ENCODE results near the gene SLC26A2. TPM values are rescaled to one million over a fixed set of nuclear protein-coding genes. Genes with fewer than 3 reads are reported as not detected.

Gene SLC26A2
- polyA plus RNA-seq, 1 donor: 88.7 TPM

- DNase-seq: no peak
- Histone ChIP-seq H3K36me3 (ENCODE audit: control insufficient read depth, insufficient read depth, low read length) (no peaks in the 10 kb centered on the region), H3K27me3 (ENCODE audit: control insufficient read depth, insufficient read depth, low read length) (no peaks in the 10 kb centered on the region), H3K27ac (ENCODE audit: low read length) (peak overlapping the region; percentile 90), H3K4me1 (ENCODE audit: control insufficient read depth, insufficient read depth, low read length) (peaks cover 42% of the 10 kb centered on the region), H3K4me3 (ENCODE audit: low read length) (peak overlapping the region; percentile 97), H3K9me3 (ENCODE audit: control insufficient read depth, low read depth, low read length) (no peaks in the 10 kb centered on the region)
- no CpG with 5 or more reads among the region's 23 CpGs for WGBS (ENCODE audit: insufficient coverage, low lambda C conversion rate)
Observed at GRCh38 chr5:149961186-149961685, 678 bp downstream of the SLC26A2 start.

DNA sequence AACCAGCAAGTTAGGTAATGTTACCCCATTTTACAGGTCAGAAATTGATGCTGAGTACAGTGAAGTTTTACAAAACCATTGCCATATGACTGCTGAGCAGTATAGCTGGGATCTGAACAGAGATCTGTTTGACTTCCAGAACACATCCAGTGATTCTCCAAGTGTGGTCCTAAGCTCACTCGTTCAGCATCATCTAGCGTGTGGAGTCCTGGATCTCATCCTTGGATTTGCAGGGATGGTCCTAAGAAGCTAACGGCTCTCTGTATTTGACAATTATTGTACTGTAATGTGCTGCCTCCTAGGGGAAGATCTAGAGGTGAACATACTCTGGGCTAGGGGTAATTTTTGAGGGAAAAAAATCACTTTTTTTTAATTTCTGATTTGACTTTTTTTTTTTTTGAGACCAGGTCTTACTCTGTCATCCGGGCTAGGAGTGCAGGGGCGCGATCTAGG, 1.4 kb downstream of the SLC26A2 start:
- H3K4me3 ChIP-seq (ENCODE audit: low read length): peak overlapping the region; percentile 97
- no peaks in the 10 kb centered on the region for H3K9me3 ChIP-seq (ENCODE audit: control insufficient read depth, low read depth, low read length)
- WGBS (ENCODE audit: insufficient coverage, low lambda C conversion rate): no CpG with 5 or more reads among the region's 6 CpGs
- H3K27ac ChIP-seq (ENCODE audit: low read length): peak overlapping the region; percentile 90
- no peaks in the 10 kb centered on the region for H3K27me3 ChIP-seq (ENCODE audit: control insufficient read depth, insufficient read depth, low read length)
- H3K36me3 ChIP-seq (ENCODE audit: control insufficient read depth, insufficient read depth, low read length): no peaks in the 10 kb centered on the region
- DNase-seq: peak in 1 of 2 donors; percentile 52
- H3K4me1 ChIP-seq (ENCODE audit: control insufficient read depth, insufficient read depth, low read length): peaks cover 43% of the 10 kb centered on the region

DNA sequence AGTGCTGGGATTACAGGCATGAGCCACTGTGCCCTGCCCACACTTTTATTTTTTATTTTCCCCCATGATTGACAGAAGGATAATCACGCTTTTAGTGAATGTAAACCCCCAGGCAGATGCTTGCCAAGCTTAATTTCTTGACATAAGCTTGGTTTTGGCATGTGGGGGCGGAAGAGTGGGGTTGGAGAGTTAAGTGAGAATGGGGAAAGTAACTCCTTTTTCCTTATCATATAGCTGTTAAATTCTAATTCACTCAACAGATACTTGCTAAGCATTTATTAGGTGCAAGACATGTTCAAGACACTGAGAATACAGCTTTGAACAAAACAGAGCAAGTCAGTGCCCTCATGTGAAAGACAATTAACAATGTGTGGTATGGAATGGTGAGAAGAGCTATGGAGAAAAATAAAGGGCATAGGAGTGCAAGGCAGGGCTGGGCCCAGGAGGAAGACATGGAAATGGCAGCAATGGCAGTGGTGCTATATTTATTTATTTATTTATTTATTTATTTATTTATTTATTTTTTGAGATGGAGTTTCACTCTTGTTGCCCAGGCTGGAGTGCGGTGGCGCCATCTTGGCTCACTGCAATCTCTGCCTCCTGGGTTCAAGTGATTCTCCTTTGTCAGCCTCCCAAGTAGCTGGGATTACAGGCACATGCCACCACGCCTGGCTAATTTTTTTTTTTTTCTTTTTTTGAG, 2.2 kb downstream of the SLC26A2 start:
- peak overlapping the region; percentile 97 for H3K4me3 ChIP-seq (ENCODE audit: low read length)
- no peaks in the 10 kb centered on the region for H3K9me3 ChIP-seq (ENCODE audit: control insufficient read depth, low read depth, low read length)
- no peaks in the 10 kb centered on the region for H3K36me3 ChIP-seq (ENCODE audit: control insufficient read depth, insufficient read depth, low read length)
- no peaks in the 10 kb centered on the region for H3K27me3 ChIP-seq (ENCODE audit: control insufficient read depth, insufficient read depth, low read length)
- peaks cover 38% of the 10 kb centered on the region for H3K4me1 ChIP-seq (ENCODE audit: control insufficient read depth, insufficient read depth, low read length)
- peak overlapping the region; percentile 36 for H3K27ac ChIP-seq (ENCODE audit: low read length)
- 92% methylated on average over 2 of the region's 5 CpGs for WGBS (ENCODE audit: insufficient coverage, low lambda C conversion rate)
- no peak for DNase-seq

DNA sequence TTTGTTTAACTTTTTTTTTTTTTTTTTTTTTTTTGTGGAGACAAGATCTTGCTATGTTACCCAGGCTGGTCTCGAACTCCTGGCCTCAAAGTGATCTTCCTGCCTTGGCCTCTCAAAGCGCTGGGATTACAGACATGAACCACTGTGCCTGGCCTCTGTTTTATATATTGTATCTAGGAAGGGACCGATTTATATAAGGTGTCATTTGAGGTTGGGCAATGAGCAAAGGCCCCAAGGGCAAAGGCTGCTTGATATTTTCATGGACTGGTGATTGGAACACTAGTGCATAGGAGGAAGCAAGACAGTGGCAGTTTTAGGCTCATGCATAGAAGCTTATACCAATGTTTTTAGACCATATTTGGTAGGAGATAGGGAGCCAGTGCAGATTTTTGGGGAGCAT, 3.2 kb downstream of the SLC26A2 start:
- no peak overlapping the region for H3K4me3 ChIP-seq (ENCODE audit: low read length)
- H3K4me1 ChIP-seq (ENCODE audit: control insufficient read depth, insufficient read depth, low read length): peaks cover 36% of the 10 kb centered on the region
- no peaks in the 10 kb centered on the region for H3K36me3 ChIP-seq (ENCODE audit: control insufficient read depth, insufficient read depth, low read length)
- peak; percentile 62 to 79 for DNase-seq
- no peak overlapping the region for H3K27ac ChIP-seq (ENCODE audit: low read length)
- no peaks in the 10 kb centered on the region for H3K9me3 ChIP-seq (ENCODE audit: control insufficient read depth, low read depth, low read length)
- WGBS (ENCODE audit: insufficient coverage, low lambda C conversion rate): no CpG with 5 or more reads among the region's 3 CpGs
- H3K27me3 ChIP-seq (ENCODE audit: control insufficient read depth, insufficient read depth, low read length): no peaks in the 10 kb centered on the region

DNA sequence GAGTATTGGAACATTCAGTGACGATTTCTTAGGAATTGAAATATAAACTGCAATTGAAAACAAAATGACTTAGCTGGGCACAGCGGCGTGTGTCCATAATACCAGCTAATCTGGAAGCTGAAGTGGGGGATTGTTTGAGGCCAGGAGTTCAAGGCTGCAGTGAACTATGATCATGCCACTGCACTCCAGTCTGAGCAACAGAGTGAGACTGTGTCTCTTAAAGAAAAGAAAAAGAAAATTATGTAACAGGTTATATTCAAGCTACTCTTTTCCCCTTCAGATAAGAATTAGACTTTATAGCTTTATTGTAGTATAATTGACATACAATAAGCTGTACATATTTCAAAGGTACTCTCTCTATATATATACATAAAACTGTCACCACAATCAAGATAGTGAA, 6.4 kb downstream of the SLC26A2 start:
- H3K4me3 ChIP-seq (ENCODE audit: low read length): no peak overlapping the region
- H3K27me3 ChIP-seq (ENCODE audit: control insufficient read depth, insufficient read depth, low read length): no peaks in the 10 kb centered on the region
- WGBS (ENCODE audit: insufficient coverage, low lambda C conversion rate): 20% methylated on average over 1 of the region's 3 CpGs
- H3K4me1 ChIP-seq (ENCODE audit: control insufficient read depth, insufficient read depth, low read length): peaks cover 37% of the 10 kb centered on the region
- H3K36me3 ChIP-seq (ENCODE audit: control insufficient read depth, insufficient read depth, low read length): peaks cover 12% of the 10 kb centered on the region
- no peaks in the 10 kb centered on the region for H3K9me3 ChIP-seq (ENCODE audit: control insufficient read depth, low read depth, low read length)
- peak in 1 of 2 donors; percentile 66 for DNase-seq
- H3K27ac ChIP-seq (ENCODE audit: low read length): no peak overlapping the region

- Histone ChIP-seq H3K9me3 (ENCODE audit: control insufficient read depth, low read depth, low read length) (no peaks in the 10 kb centered on the region), H3K27me3 (ENCODE audit: control insufficient read depth, insufficient read depth, low read length) (no peaks in the 10 kb centered on the region), H3K4me1 (ENCODE audit: control insufficient read depth, insufficient read depth, low read length) (peaks cover 28% of the 10 kb centered on the region), H3K36me3 (ENCODE audit: control insufficient read depth, insufficient read depth, low read length) (peaks cover 12% of the 10 kb centered on the region), H3K4me3 (ENCODE audit: low read length) (no peak overlapping the region), H3K27ac (ENCODE audit: low read length) (peak overlapping the region; percentile 21)
- 27% methylated on average over 2 of the region's 4 CpGs for WGBS (ENCODE audit: insufficient coverage, low lambda C conversion rate)
- DNase-seq: peak; percentile 70 to 90
Observed at GRCh38 chr5:149969181-149969930, 8.8 kb downstream of the SLC26A2 start.

DNA sequence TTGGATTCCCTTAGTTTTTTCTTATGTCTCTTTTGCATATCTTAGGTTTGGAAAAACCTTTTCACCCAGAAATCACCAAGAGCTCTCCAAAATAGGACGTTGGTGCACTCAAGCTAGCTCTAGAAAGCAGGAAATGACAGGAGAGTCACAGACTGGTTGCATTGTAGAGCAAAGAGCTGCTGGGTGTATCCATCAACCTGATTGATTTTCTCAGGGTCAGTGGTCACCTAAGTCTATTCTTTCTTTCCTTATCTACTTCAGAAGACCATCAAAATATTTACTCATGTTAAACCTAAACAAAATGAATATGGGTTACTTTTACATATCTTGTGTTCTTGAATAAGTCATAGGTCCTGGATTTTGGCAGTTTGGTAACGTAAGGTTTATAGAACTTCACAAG, 14.9 kb downstream of the SLC26A2 start:
- H3K4me3 ChIP-seq (ENCODE audit: low read length): no peak overlapping the region
- DNase-seq: no peak
- no peaks in the 10 kb centered on the region for H3K9me3 ChIP-seq (ENCODE audit: control insufficient read depth, low read depth, low read length)
- H3K27ac ChIP-seq (ENCODE audit: low read length): no peak overlapping the region
- H3K36me3 ChIP-seq (ENCODE audit: control insufficient read depth, insufficient read depth, low read length): peaks cover 37% of the 10 kb centered on the region
- peaks cover 12% of the 10 kb centered on the region for H3K4me1 ChIP-seq (ENCODE audit: control insufficient read depth, insufficient read depth, low read length)
- H3K27me3 ChIP-seq (ENCODE audit: control insufficient read depth, insufficient read depth, low read length): no peaks in the 10 kb centered on the region
- WGBS (ENCODE audit: insufficient coverage, low lambda C conversion rate): no CpG with 5 or more reads among the region's 2 CpGs

DNA sequence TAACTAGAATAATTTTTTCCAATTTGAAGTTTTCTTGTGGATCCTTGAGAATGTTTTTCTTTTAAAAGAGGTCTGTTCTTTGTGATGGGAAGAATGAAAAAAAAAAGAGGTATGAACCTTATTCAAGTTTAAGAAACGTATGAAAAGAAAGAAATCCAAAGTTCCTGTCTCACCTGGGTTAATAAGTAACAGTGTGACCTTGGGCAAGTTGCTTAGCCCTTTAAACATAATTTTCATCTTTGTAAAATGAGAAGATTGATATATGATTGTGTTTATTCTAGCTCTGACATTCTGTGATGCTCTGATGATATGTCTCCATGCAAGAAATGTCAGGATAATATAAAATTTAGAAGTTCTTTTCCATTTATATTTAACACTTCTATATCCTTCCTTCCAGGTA, 19.3 kb downstream of the SLC26A2 start:
- peak in 1 of 2 donors; percentile 51 for DNase-seq
- Histone ChIP-seq H3K9me3 (ENCODE audit: control insufficient read depth, low read depth, low read length) (no peaks in the 10 kb centered on the region), H3K27me3 (ENCODE audit: control insufficient read depth, insufficient read depth, low read length) (no peaks in the 10 kb centered on the region), H3K36me3 (ENCODE audit: control insufficient read depth, insufficient read depth, low read length) (peaks cover 61% of the 10 kb centered on the region), H3K27ac (ENCODE audit: low read length) (peak overlapping the region; percentile 25), H3K4me1 (ENCODE audit: control insufficient read depth, insufficient read depth, low read length) (peaks cover 19% of the 10 kb centered on the region), H3K4me3 (ENCODE audit: low read length) (no peak overlapping the region)
- WGBS (ENCODE audit: insufficient coverage, low lambda C conversion rate): 20% methylated on average over 1 of the region's 1 CpG

GRCh38 chr5:149981206-149981605, 20.6 kb downstream of the SLC26A2 start:
- Histone ChIP-seq H3K4me1 (ENCODE audit: control insufficient read depth, insufficient read depth, low read length) (peaks cover 18% of the 10 kb centered on the region), H3K9me3 (ENCODE audit: control insufficient read depth, low read depth, low read length) (no peaks in the 10 kb centered on the region), H3K27me3 (ENCODE audit: control insufficient read depth, insufficient read depth, low read length) (no peaks in the 10 kb centered on the region), H3K27ac (ENCODE audit: low read length) (no peak overlapping the region), H3K36me3 (ENCODE audit: control insufficient read depth, insufficient read depth, low read length) (peaks cover 63% of the 10 kb centered on the region), H3K4me3 (ENCODE audit: low read length) (no peak overlapping the region)
- DNase-seq: no peak
- no CpG with 5 or more reads among the region's 3 CpGs for WGBS (ENCODE audit: insufficient coverage, low lambda C conversion rate)

GRCh38 chr5:149982505-149982904, 21.9 kb downstream of the SLC26A2 start:
- no peak overlapping the region for H3K4me3 ChIP-seq (ENCODE audit: low read length)
- H3K27me3 ChIP-seq (ENCODE audit: control insufficient read depth, insufficient read depth, low read length): no peaks in the 10 kb centered on the region
- peaks cover 18% of the 10 kb centered on the region for H3K4me1 ChIP-seq (ENCODE audit: control insufficient read depth, insufficient read depth, low read length)
- DNase-seq: no peak
- H3K27ac ChIP-seq (ENCODE audit: low read length): no peak overlapping the region
- peaks cover 57% of the 10 kb centered on the region for H3K36me3 ChIP-seq (ENCODE audit: control insufficient read depth, insufficient read depth, low read length)
- no peaks in the 10 kb centered on the region for H3K9me3 ChIP-seq (ENCODE audit: control insufficient read depth, low read depth, low read length)

All from large intestine (tissue), 3 donors.